Activated B cell treated with CpG ODN at 0.5 μM for 24 hours (primary cell): ENCODE data around the gene FHIP1B. TPM values are rescaled to one million over a fixed set of nuclear protein-coding genes. Genes with fewer than 3 reads are reported as not detected.
"Not testable (repeated sequence)": the region's sequence is repeated elsewhere in the genome, so short reads cannot be mapped to it uniquely, and the experiment has no call there.

ENCODE experiments used
- ATAC-seq: fragments of 200-7000 bp; cut with Tn5 transposase; one replicate; pipeline ENCODE4 v1.10.0; 2021; ENCODE audit warnings: low read depth, mild to moderate bottlenecking, moderate library complexity
- CTCF ChIA-PET: fragments of 350-600 bp; sonication (Branson Sonifier 250); formaldehyde crosslinking; loops from one replicate; lab custom pipeline; 2021; ENCODE audit warnings: antibody characterized with exemption; lab: Charles Lee
- POLR2A ChIA-PET: fragments of 350-600 bp; sonication (Branson Sonifier 250); formaldehyde crosslinking; loops from one replicate; lab custom pipeline; 2021; ENCODE audit warnings: antibody characterized with exemption; lab: Charles Lee
- DNase-seq: peaks from one replicate; pipeline ENCODE4 v3.0.0; 2022
- H3K27ac Mint-ChIP-seq: one replicate; pipeline ENCODE4 v1.8.0; 2020; ENCODE audit warnings: mixed read lengths
- H3K27me3 Mint-ChIP-seq: one replicate; pipeline ENCODE4 v1.8.0; 2021; ENCODE audit warnings: mixed read lengths
- H3K36me3 Mint-ChIP-seq: one replicate; pipeline ENCODE4 v1.8.0; 2021; ENCODE audit warnings: low read depth, mixed read lengths
- H3K4me1 Mint-ChIP-seq: one replicate; pipeline ENCODE4 v1.8.0; 2021; ENCODE audit warnings: mixed read lengths
- H3K4me3 Mint-ChIP-seq: one replicate; pipeline ENCODE4 v1.8.0; 2020; ENCODE audit warnings: mild to moderate bottlenecking, mixed read lengths
- H3K9me3 Mint-ChIP-seq: one replicate; pipeline ENCODE4 v1.8.0; 2020; ENCODE audit warnings: mixed read lengths
- intact Hi-C: fragments of 100-400 bp; cut with micrococcal nuclease; formaldehyde crosslinking; loops from one replicate; pipeline ENCODE4 v1.15.1; 2024
- total RNA-seq: library from RNA; stranded (reverse); gene quantifications from 2 replicates; pipeline ENCODE4 v1.2.3, GENCODE V29; 2022
- TF ChIP-seq, protein P1 (sequence below): fragments of 200-600 bp; IDR thresholded peaks from one replicate; pipeline ENCODE4 v1.8.0; 2022; ENCODE audit warnings: antibody characterized with exemption, mild to moderate bottlenecking

Gene FHIP1B
- total RNA-seq, 1 donor from 2014 or later = 32.8 TPM

DNA sequence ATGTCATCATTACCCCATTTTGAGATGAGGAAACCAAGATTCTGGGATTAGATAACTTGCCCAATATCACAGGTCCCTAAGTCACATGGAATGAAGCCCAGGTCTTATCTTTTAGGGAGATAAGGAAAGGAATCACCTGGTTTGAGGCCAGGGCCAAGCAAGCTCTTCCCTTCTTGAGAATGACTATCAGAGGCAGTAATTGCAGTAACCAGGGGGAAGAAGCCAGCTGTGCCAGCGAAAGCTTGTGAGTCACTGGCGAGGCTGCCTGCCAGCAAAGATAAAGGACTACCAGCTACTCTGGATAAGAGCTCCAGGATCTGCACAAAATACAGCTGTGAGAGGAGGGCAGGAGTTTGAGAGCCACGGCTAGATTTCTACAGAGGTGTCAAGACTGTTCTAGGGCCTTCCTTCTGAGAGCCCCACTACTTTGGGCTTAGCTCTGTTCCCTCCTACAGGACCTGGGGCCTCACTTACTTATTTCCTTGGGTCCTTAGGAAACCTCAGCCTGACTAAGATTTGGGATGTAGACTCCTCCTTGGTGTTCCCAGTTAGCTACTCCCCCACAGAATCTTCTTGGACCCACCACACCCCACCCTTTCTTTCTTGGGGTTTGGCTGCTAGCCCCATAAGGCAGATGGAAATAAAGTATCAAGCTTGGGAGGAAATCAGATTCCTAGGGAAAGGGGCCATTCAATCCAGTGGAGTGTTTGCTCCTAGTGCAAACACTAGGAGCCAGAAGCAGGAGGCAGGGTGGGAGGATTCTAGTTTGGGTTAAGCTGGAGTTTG lies 15.5 kb upstream of the FHIP1B start:
- Mint-ChIP-seq H3K36me3 (no peaks in the 10 kb centered on the region), H3K4me1 (no peaks in the 10 kb centered on the region), H3K9me3 (no peaks in the 10 kb centered on the region), H3K27me3 (peaks cover 5% of the 10 kb centered on the region), H3K4me3 (no peak overlapping the region), H3K27ac (no peak overlapping the region)
- ChIA-PET POLR2A (no interaction called here), CTCF (interaction anchor here (1.4 to 2.1 kb wide), 3 partner anchors 104 to 194 kb away, joined by 4 to 10 read pairs (median 7); no protein-coding TSS in a partner anchor)
- TF ChIP-seq, protein P1, sequence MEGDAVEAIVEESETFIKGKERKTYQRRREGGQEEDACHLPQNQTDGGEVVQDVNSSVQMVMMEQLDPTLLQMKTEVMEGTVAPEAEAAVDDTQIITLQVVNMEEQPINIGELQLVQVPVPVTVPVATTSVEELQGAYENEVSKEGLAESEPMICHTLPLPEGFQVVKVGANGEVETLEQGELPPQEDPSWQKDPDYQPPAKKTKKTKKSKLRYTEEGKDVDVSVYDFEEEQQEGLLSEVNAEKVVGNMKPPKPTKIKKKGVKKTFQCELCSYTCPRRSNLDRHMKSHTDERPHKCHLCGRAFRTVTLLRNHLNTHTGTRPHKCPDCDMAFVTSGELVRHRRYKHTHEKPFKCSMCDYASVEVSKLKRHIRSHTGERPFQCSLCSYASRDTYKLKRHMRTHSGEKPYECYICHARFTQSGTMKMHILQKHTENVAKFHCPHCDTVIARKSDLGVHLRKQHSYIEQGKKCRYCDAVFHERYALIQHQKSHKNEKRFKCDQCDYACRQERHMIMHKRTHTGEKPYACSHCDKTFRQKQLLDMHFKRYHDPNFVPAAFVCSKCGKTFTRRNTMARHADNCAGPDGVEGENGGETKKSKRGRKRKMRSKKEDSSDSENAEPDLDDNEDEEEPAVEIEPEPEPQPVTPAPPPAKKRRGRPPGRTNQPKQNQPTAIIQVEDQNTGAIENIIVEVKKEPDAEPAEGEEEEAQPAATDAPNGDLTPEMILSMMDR = no peak
- intact Hi-C loops = no loop called here
- ATAC-seq (no peak), DNase-seq (no peak)

DNA sequence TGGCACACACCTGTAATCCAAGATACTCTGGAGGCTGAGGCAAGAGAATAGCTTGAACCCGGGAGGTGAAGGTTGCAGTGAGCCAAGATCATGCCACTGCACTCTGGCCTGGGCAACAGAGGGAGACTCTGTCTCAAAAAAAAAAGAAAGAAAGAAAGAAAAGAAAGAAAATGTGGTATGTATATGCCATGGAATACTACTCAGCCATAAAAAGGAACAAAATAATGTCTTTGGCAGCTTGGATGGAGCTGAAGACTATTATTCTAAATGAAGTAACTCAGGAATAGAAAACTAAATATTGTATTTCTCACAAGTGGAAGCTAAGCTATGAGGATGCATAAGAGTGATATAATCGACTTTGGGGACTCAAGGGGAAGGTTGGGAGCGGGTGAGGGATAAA lies 14.5 kb upstream of the FHIP1B start:
- H3K9me3 Mint-ChIP-seq, POLR2A ChIA-PET, intact Hi-C loops, H3K4me1 Mint-ChIP-seq, DNase-seq, H3K36me3 Mint-ChIP-seq, CTCF ChIA-PET, H3K27ac Mint-ChIP-seq, H3K4me3 Mint-ChIP-seq, H3K27me3 Mint-ChIP-seq, ATAC-seq: not testable (repeated sequence)

DNA sequence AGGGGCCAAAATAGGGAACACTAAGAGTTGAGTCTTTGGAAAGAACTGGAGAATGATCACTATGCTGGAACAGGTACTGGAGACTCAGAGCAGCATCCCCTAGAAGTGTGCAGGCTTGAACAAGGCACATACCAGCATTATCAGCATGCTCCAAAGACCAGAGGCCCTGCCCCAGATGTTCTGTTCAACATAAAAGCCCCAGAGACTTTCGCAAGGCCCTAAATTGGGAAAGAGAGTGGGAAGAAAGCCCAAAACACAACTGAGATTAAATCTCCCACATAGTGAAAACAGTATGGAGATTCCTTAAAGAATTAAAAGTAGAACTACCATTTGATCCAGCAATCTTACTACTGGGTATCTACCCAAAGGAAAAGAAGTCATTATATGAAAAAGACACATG lies 13.8 kb upstream of the FHIP1B start:
- Mint-ChIP-seq H3K27me3 (peaks cover 12% of the 10 kb centered on the region), H3K4me3 (no peak overlapping the region), H3K36me3 (no peaks in the 10 kb centered on the region), H3K4me1 (no peaks in the 10 kb centered on the region), H3K27ac (no peak overlapping the region), H3K9me3 (no peaks in the 10 kb centered on the region)
- TF ChIP-seq, protein P1 = no peak
- DNase-seq (no peak), ATAC-seq (no peak)
- intact Hi-C loops = no loop called here
- CTCF ChIA-PET = no interaction called here
- POLR2A ChIA-PET = no interaction called here

DNA sequence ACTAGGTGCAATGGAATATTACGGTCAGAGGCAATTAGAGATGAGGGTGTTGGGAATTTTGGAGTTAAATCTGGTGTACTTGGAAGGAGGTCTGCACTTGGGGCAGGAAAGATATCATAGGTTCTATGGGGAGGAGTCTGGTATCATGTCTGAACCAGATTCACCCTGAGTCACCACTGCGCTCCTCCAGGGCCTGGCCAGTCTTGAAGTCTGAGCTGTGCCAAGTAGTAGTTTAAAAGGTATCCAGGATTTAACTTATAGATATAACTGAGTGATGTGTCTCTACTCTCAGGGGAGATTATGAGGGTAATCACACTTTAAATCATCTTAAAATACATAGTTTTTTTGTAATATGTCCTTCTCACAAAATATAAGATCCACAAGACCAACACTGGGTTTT lies 11.1 kb upstream of the FHIP1B start:
- no peak overlapping the region for H3K27ac Mint-ChIP-seq
- H3K36me3 Mint-ChIP-seq = no peaks in the 10 kb centered on the region
- peaks cover 15% of the 10 kb centered on the region for H3K27me3 Mint-ChIP-seq
- no peak overlapping the region for H3K4me3 Mint-ChIP-seq
- ChIA-PET CTCF (no interaction called here), POLR2A (no interaction called here)
- DNase-seq (no peak), ATAC-seq (no peak)
- intact Hi-C loops = no loop called here
- no peaks in the 10 kb centered on the region for H3K4me1 Mint-ChIP-seq
- H3K9me3 Mint-ChIP-seq = no peaks in the 10 kb centered on the region
- TF ChIP-seq, protein P1 = no peak

DNA sequence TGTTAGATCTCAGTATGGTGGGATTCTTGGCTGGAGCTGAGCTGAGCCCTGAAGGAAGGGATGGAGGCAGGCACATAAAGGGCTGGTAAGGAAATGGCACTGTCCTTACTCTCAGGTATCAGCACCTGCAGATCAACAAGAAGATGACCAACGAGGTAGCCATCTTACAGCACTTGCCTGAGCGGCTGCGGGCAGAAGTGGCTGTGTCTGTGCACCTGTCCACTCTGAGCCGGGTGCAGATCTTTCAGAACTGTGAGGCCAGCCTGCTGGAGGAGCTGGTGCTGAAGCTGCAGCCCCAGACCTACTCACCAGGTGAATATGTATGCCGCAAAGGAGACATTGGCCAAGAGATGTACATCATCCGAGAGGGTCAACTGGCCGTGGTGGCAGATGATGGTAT lies 6.9 kb upstream of the FHIP1B start:
- ATAC-seq (no peak), DNase-seq (no peak)
- Mint-ChIP-seq H3K4me1 (peaks cover 2% of the 10 kb centered on the region), H3K27me3 (peaks cover 20% of the 10 kb centered on the region), H3K27ac (no peak overlapping the region), H3K36me3 (no peaks in the 10 kb centered on the region), H3K4me3 (no peak overlapping the region), H3K9me3 (no peaks in the 10 kb centered on the region)
- ChIA-PET POLR2A (no interaction called here), CTCF (no interaction called here)
- TF ChIP-seq, protein P1 = no peak
- intact Hi-C loops = no loop called here
